Neural progenitor cell (in vitro differentiated cells): ENCODE measurements around the gene MAD2L2. TPM values are rescaled to one million over a fixed set of nuclear protein-coding genes. Genes with fewer than 3 reads are reported as not detected.

Experiments used
- DNase-seq: peaks from one replicate; pipeline ENCODE4 v3.0.0-alpha.2; 2016; ENCODE audit warnings: low spot score
- H2AFZ ChIP-seq: fragments of 200-600 bp; sonication (generic); replicated peaks from 2 replicates; pipeline ENCODE4 v1.6.1; 2016; ENCODE audit warnings: antibody characterized with exemption
- H3F3A ChIP-seq: fragments of 200-600 bp; sonication (generic); 2 replicates; pipeline ENCODE4 v1.6.1; 2016; ENCODE audit warnings: antibody characterized with exemption, low read depth
- H3K27ac ChIP-seq: fragments of 200-600 bp; sonication (generic); 2 replicates; pipeline ENCODE4 v1.5.1; 2016; ENCODE audit warnings: mild to moderate bottlenecking
- H3K27me3 ChIP-seq: fragments of 200-600 bp; sonication (generic); 2 replicates; pipeline ENCODE4 v1.6.1; 2016; ENCODE audit warnings: mild to moderate bottlenecking, moderate library complexity
- H3K36me3 ChIP-seq: fragments of 200-600 bp; sonication (generic); 2 replicates; pipeline ENCODE4 v1.5.1; 2016
- H3K4me1 ChIP-seq: fragments of 200-600 bp; sonication (generic); 2 replicates; pipeline ENCODE4 v1.6.1; 2016; ENCODE audit warnings: mixed run types
- H3K4me2 ChIP-seq: fragments of 200-600 bp; sonication (generic); 2 replicates; pipeline ENCODE4 v1.6.1; 2016
- H3K4me3 ChIP-seq: fragments of 200-600 bp; sonication (generic); 2 replicates; pipeline ENCODE4 v1.5.1; 2016
- H3K79me2 ChIP-seq: fragments of 200-600 bp; sonication (generic); 2 replicates; pipeline ENCODE4 v1.6.1; 2016; ENCODE audit warnings: low read depth
- H3K9ac ChIP-seq: fragments of 200-600 bp; sonication (generic); 2 replicates; pipeline ENCODE4 v1.6.1; 2016
- H3K9me3 ChIP-seq: fragments of 200-600 bp; sonication (generic); 2 replicates; pipeline ENCODE4 v1.5.1; 2016; ENCODE audit warnings: low read depth
- H4K20me1 ChIP-seq: fragments of 200-600 bp; sonication (generic); 2 replicates; pipeline ENCODE4 v1.6.1; 2016; ENCODE audit warnings: low read depth
- H3K27ac Mint-ChIP-seq: 3 replicates; pipeline ENCODE4 v1.8.0; 2021; ENCODE audit warnings: mixed read lengths
- H3K27me3 Mint-ChIP-seq: 2 replicates; pipeline ENCODE4 v1.8.0; 2022; ENCODE audit warnings: low read depth, mild to moderate bottlenecking, inconsistent platforms, moderate library complexity, mixed read lengths; ENCODE audit not compliant: insufficient read depth
- H3K36me3 Mint-ChIP-seq: 3 replicates; pipeline ENCODE4 v1.8.0; 2021; ENCODE audit warnings: mixed read lengths
- H3K4me1 Mint-ChIP-seq: 3 replicates; pipeline ENCODE4 v1.8.0; 2021; ENCODE audit warnings: mixed read lengths
- H3K4me3 Mint-ChIP-seq: 3 replicates; pipeline ENCODE4 v1.8.0; 2021; ENCODE audit warnings: mild to moderate bottlenecking, moderate library complexity, mixed read lengths
- H3K9me3 Mint-ChIP-seq: 3 replicates; pipeline ENCODE4 v1.8.0; 2020; ENCODE audit warnings: mixed read lengths
- EZH2 ChIP-seq: fragments of 200-600 bp; sonication (generic); IDR thresholded peaks from 2 replicates; pipeline ENCODE4 v1.6.1; 2017; ENCODE audit warnings: antibody characterized with exemption, mild to moderate bottlenecking, moderate library complexity
- EZH2phosphoT487 ChIP-seq: fragments of 200-600 bp; sonication (generic); IDR thresholded peaks from 2 replicates; pipeline ENCODE4 v1.6.1; 2017; ENCODE audit warnings: antibody characterized with exemption
- total RNA-seq: library from RNA; depleted of rRNA; stranded (reverse); fragments of >200 nt; gene quantifications from 2 replicates; pipeline ENCODE4 v1.2.3, GENCODE V29; 2015; ENCODE audit warnings: low replicate concordance
- TF ChIP-seq, protein P1 (sequence below): fragments of 200-600 bp; sonication (generic); IDR thresholded peaks from 2 replicates; pipeline ENCODE4 v1.5.1; 2017; ENCODE audit warnings: antibody characterized with exemption, mild to moderate bottlenecking

Gene MAD2L2
- total RNA-seq, 1 donor from 2014 or later: 108 TPM

GRCh38 chr1:11706292-11706691, 25.3 kb upstream of the MAD2L2 start:
- Histone ChIP-seq H3K4me2 (no peak overlapping the region), H3K4me3 (no peak overlapping the region), H3K36me3 (no peaks in the 10 kb centered on the region), H3K27me3 (no peaks in the 10 kb centered on the region), H2AFZ (no peak overlapping the region), H4K20me1 (peaks cover 64% of the 10 kb centered on the region), H3K9ac (no peak overlapping the region), H3F3A (peaks cover 25% of the 10 kb centered on the region), H3K79me2 (peaks cover 47% of the 10 kb centered on the region), H3K9me3 (no peaks in the 10 kb centered on the region), H3K4me1 (peaks cover 36% of the 10 kb centered on the region), H3K27ac (no peak overlapping the region)
- no peak overlapping the region for H3K27ac Mint-ChIP-seq
- H3K9me3 Mint-ChIP-seq: no peaks in the 10 kb centered on the region
- H3K4me1 Mint-ChIP-seq: peaks cover 45% of the 10 kb centered on the region
- TF ChIP-seq, protein P1, sequence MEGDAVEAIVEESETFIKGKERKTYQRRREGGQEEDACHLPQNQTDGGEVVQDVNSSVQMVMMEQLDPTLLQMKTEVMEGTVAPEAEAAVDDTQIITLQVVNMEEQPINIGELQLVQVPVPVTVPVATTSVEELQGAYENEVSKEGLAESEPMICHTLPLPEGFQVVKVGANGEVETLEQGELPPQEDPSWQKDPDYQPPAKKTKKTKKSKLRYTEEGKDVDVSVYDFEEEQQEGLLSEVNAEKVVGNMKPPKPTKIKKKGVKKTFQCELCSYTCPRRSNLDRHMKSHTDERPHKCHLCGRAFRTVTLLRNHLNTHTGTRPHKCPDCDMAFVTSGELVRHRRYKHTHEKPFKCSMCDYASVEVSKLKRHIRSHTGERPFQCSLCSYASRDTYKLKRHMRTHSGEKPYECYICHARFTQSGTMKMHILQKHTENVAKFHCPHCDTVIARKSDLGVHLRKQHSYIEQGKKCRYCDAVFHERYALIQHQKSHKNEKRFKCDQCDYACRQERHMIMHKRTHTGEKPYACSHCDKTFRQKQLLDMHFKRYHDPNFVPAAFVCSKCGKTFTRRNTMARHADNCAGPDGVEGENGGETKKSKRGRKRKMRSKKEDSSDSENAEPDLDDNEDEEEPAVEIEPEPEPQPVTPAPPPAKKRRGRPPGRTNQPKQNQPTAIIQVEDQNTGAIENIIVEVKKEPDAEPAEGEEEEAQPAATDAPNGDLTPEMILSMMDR: no peak
- TF ChIP-seq EZH2 (no peak), EZH2phosphoT487 (no peak)
- DNase-seq: no peak
- peaks cover 4% of the 10 kb centered on the region for H3K36me3 Mint-ChIP-seq
- peaks cover 3% of the 10 kb centered on the region for H3K27me3 Mint-ChIP-seq
- no peak overlapping the region for H3K4me3 Mint-ChIP-seq

DNA sequence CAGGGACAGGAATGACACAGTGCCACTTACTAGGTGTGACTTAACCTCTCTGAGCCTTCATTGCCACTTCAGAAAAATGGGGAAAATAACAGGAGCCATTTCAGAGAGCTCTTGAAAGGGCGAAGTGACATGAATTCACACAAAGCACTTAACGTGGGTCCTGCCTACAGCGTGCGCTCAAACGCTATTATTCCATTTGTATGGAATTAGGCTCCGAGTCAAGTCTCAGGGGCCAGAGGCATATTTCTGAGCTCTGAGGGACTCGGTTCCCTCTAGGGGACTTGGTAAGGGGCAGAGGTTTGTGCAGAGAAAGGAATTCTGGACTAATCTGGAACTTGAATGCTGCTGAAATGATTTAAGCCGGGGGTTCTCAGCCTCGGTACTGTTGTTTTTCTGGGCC, 24.6 kb upstream of the MAD2L2 start:
- Mint-ChIP-seq H3K4me3 (peak overlapping the region; percentile 38), H3K9me3 (no peaks in the 10 kb centered on the region), H3K27me3 (peaks cover 3% of the 10 kb centered on the region), H3K36me3 (peaks cover 4% of the 10 kb centered on the region), H3K4me1 (peaks cover 52% of the 10 kb centered on the region), H3K27ac (peak overlapping the region; percentile 5)
- Histone ChIP-seq H3K27me3 (no peaks in the 10 kb centered on the region), H3K36me3 (no peaks in the 10 kb centered on the region), H3K9me3 (no peaks in the 10 kb centered on the region), H3K4me3 (no peak overlapping the region), H3K79me2 (peaks cover 54% of the 10 kb centered on the region), H2AFZ (no peak overlapping the region), H3K4me2 (peak overlapping the region; percentile 39), H3F3A (peaks cover 29% of the 10 kb centered on the region), H4K20me1 (peaks cover 71% of the 10 kb centered on the region), H3K4me1 (peaks cover 43% of the 10 kb centered on the region), H3K9ac (no peak overlapping the region), H3K27ac (no peak overlapping the region)
- DNase-seq: no peak
- TF ChIP-seq, protein P1: no peak
- TF ChIP-seq EZH2 (no peak), EZH2phosphoT487 (no peak)

GRCh38 chr1:11704691-11705475, 23.9 kb upstream of the MAD2L2 start:
- Histone ChIP-seq H3F3A (peaks cover 34% of the 10 kb centered on the region), H2AFZ (no peak overlapping the region), H3K4me2 (peak overlapping the region; percentile 75), H4K20me1 (peaks cover 76% of the 10 kb centered on the region), H3K27me3 (no peaks in the 10 kb centered on the region), H3K9me3 (no peaks in the 10 kb centered on the region), H3K9ac (no peak overlapping the region), H3K4me3 (no peak overlapping the region), H3K79me2 (peaks cover 60% of the 10 kb centered on the region), H3K27ac (no peak overlapping the region), H3K4me1 (peaks cover 48% of the 10 kb centered on the region), H3K36me3 (no peaks in the 10 kb centered on the region)
- no peak for DNase-seq
- peaks cover 53% of the 10 kb centered on the region for H3K4me1 Mint-ChIP-seq
- no peaks in the 10 kb centered on the region for H3K9me3 Mint-ChIP-seq
- peak overlapping the region; percentile 95 for H3K27ac Mint-ChIP-seq
- no peak for TF ChIP-seq EZH2
- TF ChIP-seq, protein P1: no peak
- TF ChIP-seq EZH2phosphoT487: no peak
- H3K36me3 Mint-ChIP-seq: peaks cover 4% of the 10 kb centered on the region
- peak overlapping the region; percentile 66 for H3K4me3 Mint-ChIP-seq
- peaks cover 3% of the 10 kb centered on the region for H3K27me3 Mint-ChIP-seq
